ENCODE data around the gene DEPP1. TPM values are rescaled to one million over a fixed set of nuclear protein-coding genes. Genes with fewer than 3 reads are reported as not detected.
A peak's percentile ranks its signal among the peaks of the same experiment; 100 is the strongest.

DEPP1 gene
- total and polyA plus RNA-seq, 2 of the 13 experiments (the other 11 are each of a cell fraction or from before 2014, with no cell fraction given): 14.8 to 270 TPM

- peaks cover 9% of the 10 kb centered on the region; the same call in 1 of the 2 replicates for H4K20me1 ChIP-seq (ENCODE audit: insufficient read depth, low read length)
- H3K9me3 ChIP-seq (ENCODE audit: low read length): no peaks in the 10 kb centered on the region
- H3K4me1 ChIP-seq (ENCODE audit: insufficient read depth, low read length): peaks cover 82% of the 10 kb centered on the region
- H3K27me3 ChIP-seq (ENCODE audit: control insufficient read depth in 1 of 2, insufficient read depth in 2 of 2, low read length in 2 of 2): no peaks in the 10 kb centered on the region; a peak in 1 of 5 replicates
- H3K79me2 ChIP-seq (ENCODE audit: insufficient read depth, low read length): peaks cover 79% of the 10 kb centered on the region
- H3K4me3 ChIP-seq (replicated peaks in 1 of 3; ENCODE audit: insufficient read depth in 1 of 3, low read depth in 2 of 3, low read length in 3 of 3): peak overlapping the region; percentile 14 to 58 (median 46)
- no TSS peak for BruUV-seq (replicated peaks)
- 10% methylated on average over 12 of the region's 15 CpGs for WGBS (ENCODE audit: low lambda C conversion rate)
- peak; percentile 85 for DNase-seq (ENCODE audit: low spot score)
- ChIA-PET POLR2A (interaction anchor here (0.9 to 13.2 kb wide), 15 partner anchors 8 to 1584 kb away, joined by 3 to 407 read pairs (median 6); partner anchors contain the start of gene DEPP1), CTCF (ENCODE audit: low intra/inter-chr PET ratio, low total read pairs) (interaction anchor here (1.2 to 1.6 kb wide), 2 partner anchors 28 to 32 kb away, joined by 3 to 4 read pairs; no protein-coding TSS in a partner anchor)
- intact Hi-C loops (cut with micrococcal nuclease; ENCODE audit: unreplicated experiment) (loop anchor here (1.0 to 2.0 kb wide), 2 partner anchors 13 to 29 kb away; no protein-coding TSS in a partner anchor), in situ Hi-C loops (cut with HindIII; ENCODE audit: extremely low pct_ligation_motif_present, low pct_unique_long_range_greater_than_20kb) (loop anchor here (25.0 kb wide), 1 partner anchor 1552 kb away; the partner anchor contains the start of gene HNRNPF)
- H3K36me3 ChIP-seq (replicated peaks in 1 of 2; ENCODE audit: control insufficient read depth in 1 of 2, insufficient read depth in 2 of 2, low read length in 2 of 2): peaks cover 3 to 9% of the 10 kb centered on the region in 2 experiments; a peak in 3 of 5 replicates
- H3K9ac ChIP-seq (ENCODE audit: insufficient read depth, low read depth, low read length): peak overlapping the region; percentile 66
- H3K4me2 ChIP-seq (ENCODE audit: low read depth, low read length): peak overlapping the region; percentile 95
- ATAC-seq: peak; percentile 39
- H2AFZ ChIP-seq (ENCODE audit: low read length): no peak overlapping the region
- peak overlapping the region; percentile 80 for H3K27ac ChIP-seq (ENCODE audit: extremely low read length, insufficient read depth, low read length)
- FAIRE-seq: peak; percentile 84
- TF ChIP-seq SKI (IDR thresholded peaks at IDR 0.05; ENCODE audit: partially characterized antibody) (peak; percentile 75), AHDC1 (CRISPR knock-in tag; IDR thresholded peaks at IDR 0.05; ENCODE audit: borderline replicate concordance) (peak; percentile 36; the same call in 1 of the 2 replicates), MXD3 (CRISPR knock-in tag; IDR thresholded peaks at IDR 0.05) (no peak; the same call in 1 of the 2 replicates), ZNF335 (CRISPR knock-in tag; IDR thresholded peaks at IDR 0.05) (peak; percentile 54; the same call in 1 of the 2 replicates), CREB3 (CRISPR knock-in tag; IDR thresholded peaks at IDR 0.05) (0 out of 2 replicates have a peak, but pooled peaks have one; percentile 76), HNRNPL (IDR thresholded peaks at IDR 0.05; ENCODE audit: low read depth, low read length) (peak; percentile 95), ZBTB33 (CRISPR knock-in tag; IDR thresholded peaks at IDR 0.05) (peak; percentile 35; the same call in 1 of the 2 replicates), MED13 (CRISPR knock-in tag; IDR thresholded peaks at IDR 0.05) (0 out of 2 replicates have a peak, but pooled peaks have one; percentile 66), RFX1 (IDR thresholded peaks at IDR 0.05) (no peak), ZGPAT (CRISPR knock-in tag; IDR thresholded peaks at IDR 0.05) (peak; percentile 84; the same call in 1 of the 2 replicates)
Observed at GRCh38 chr10:44963772-44964633, 14.6 kb downstream of the DEPP1 start.
